Neural progenitor cell (in vitro differentiated cells): Measurements from ENCODE around the gene SLC39A2.

ENCODE experiments used
- EZH2 ChIP-seq: fragments of 200-600 bp; sonication (generic); IDR thresholded peaks from 2 replicates; pipeline ENCODE4 v1.6.1; 2017; ENCODE audit warnings: antibody characterized with exemption, mild to moderate bottlenecking, moderate library complexity
- EZH2phosphoT487 ChIP-seq: fragments of 200-600 bp; sonication (generic); IDR thresholded peaks from 2 replicates; pipeline ENCODE4 v1.6.1; 2017; ENCODE audit warnings: antibody characterized with exemption
- TF ChIP-seq, protein P1 (sequence below): fragments of 200-600 bp; sonication (generic); IDR thresholded peaks from 2 replicates; pipeline ENCODE4 v1.5.1; 2017; ENCODE audit warnings: antibody characterized with exemption, mild to moderate bottlenecking

DNA sequence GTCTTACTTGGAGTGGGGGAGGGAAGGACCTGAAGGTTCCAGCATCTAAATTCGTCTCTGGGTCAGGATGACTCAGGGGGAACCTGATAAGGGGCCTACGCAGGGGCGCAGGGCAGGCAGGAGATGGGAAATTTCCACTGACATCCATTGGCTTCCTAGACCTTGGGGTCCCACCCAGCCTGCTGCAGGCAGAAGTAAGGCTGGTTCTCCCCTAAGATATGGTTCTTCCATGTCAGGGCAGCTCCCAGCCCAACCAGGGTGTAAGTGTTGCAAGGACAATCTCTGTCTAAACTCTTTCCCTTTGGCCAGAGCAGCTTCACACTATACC is 27.9 kb downstream of the SLC39A2 start:
- TF ChIP-seq EZH2phosphoT487, result no peak
- TF ChIP-seq, protein P1, sequence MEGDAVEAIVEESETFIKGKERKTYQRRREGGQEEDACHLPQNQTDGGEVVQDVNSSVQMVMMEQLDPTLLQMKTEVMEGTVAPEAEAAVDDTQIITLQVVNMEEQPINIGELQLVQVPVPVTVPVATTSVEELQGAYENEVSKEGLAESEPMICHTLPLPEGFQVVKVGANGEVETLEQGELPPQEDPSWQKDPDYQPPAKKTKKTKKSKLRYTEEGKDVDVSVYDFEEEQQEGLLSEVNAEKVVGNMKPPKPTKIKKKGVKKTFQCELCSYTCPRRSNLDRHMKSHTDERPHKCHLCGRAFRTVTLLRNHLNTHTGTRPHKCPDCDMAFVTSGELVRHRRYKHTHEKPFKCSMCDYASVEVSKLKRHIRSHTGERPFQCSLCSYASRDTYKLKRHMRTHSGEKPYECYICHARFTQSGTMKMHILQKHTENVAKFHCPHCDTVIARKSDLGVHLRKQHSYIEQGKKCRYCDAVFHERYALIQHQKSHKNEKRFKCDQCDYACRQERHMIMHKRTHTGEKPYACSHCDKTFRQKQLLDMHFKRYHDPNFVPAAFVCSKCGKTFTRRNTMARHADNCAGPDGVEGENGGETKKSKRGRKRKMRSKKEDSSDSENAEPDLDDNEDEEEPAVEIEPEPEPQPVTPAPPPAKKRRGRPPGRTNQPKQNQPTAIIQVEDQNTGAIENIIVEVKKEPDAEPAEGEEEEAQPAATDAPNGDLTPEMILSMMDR, result no peak
- no peak for TF ChIP-seq EZH2
